Osteoblast (primary cell): ENCODE results near the gene FRA10AC1. TPM values are rescaled to one million over a fixed set of nuclear protein-coding genes. Genes with fewer than 3 reads are reported as not detected.

ENCODE experiments used
- DNase-seq: peaks from one replicate; pipeline ENCODE4 v3.0.0; 2011; ENCODE audit warnings: low spot score, mixed read lengths; ENCODE audit not compliant: insufficient read length; ENCODE audit errors: missing footprints
- H2AFZ ChIP-seq: 2 replicates; pipeline ENCODE4 v1.6.0; 2011; ENCODE audit warnings: mild to moderate bottlenecking, low read length
- H3K27ac ChIP-seq: 2 replicates; pipeline ENCODE4 v1.5.1; 2011; ENCODE audit warnings: mild to moderate bottlenecking, low read depth, low read length, moderate library complexity
- H3K27me3 ChIP-seq: 2 replicates; pipeline ENCODE4 v1.6.0; 2012; ENCODE audit warnings: mild to moderate bottlenecking, control low read depth, inconsistent platforms, low read length, moderate library complexity; ENCODE audit not compliant: insufficient read depth
- H3K36me3 ChIP-seq: 2 replicates; pipeline ENCODE4 v1.5.1; 2011; ENCODE audit warnings: mild to moderate bottlenecking, low read length, control low read depth, moderate library complexity; ENCODE audit not compliant: insufficient read depth
- H3K4me1 ChIP-seq: 2 replicates; pipeline ENCODE4 v1.5.1; 2011; ENCODE audit warnings: mild to moderate bottlenecking, low read length, control low read depth, moderate library complexity; ENCODE audit not compliant: insufficient read depth
- H3K4me2 ChIP-seq: 2 replicates; pipeline ENCODE4 v1.6.0; 2011; ENCODE audit warnings: mild to moderate bottlenecking, low read length; ENCODE audit not compliant: insufficient read depth
- H3K4me3 ChIP-seq: fragments of 200-600 bp; sonication (generic); 3 replicates; pipeline ENCODE4 v1.5.1; 2012; ENCODE audit warnings: mild to moderate bottlenecking, low read length, inconsistent platforms; ENCODE audit not compliant: insufficient read depth
- H3K79me2 ChIP-seq: 2 replicates; pipeline ENCODE4 v1.6.0; 2012; ENCODE audit warnings: mild to moderate bottlenecking, low read length, control low read depth, inconsistent platforms; ENCODE audit not compliant: insufficient read depth
- H3K9me3 ChIP-seq: 2 replicates; pipeline ENCODE4 v1.5.1; 2011; ENCODE audit warnings: low read depth, low read length, control low read depth
- H4K20me1 ChIP-seq: 2 replicates; pipeline ENCODE4 v1.6.0; 2012; ENCODE audit warnings: mild to moderate bottlenecking, low read length, control low read depth; ENCODE audit not compliant: insufficient read depth
- CTCF ChIP-seq: IDR thresholded peaks from 2 replicates; pipeline ENCODE4 v1.5.1; 2011; ENCODE audit warnings: mild to moderate bottlenecking, low read depth, low read length, moderate library complexity; ENCODE audit errors: extremely low read depth
- total RNA-seq: library from RNA; depleted of rRNA; stranded (reverse); fragments of >200 nt; gene quantifications from 2 replicates; pipeline ENCODE4 v1.2.3, GENCODE V29; 2012

FRA10AC1 gene
- total RNA-seq, 1 donor: 8.7 TPM

GRCh38 chr10:93712593-93712992 lies 10.2 kb upstream of the FRA10AC1 start:
- H4K20me1 ChIP-seq: no peaks in the 10 kb centered on the region

GRCh38 chr10:93711891-93712290 lies 9.5 kb upstream of the FRA10AC1 start:
- Histone ChIP-seq H3K9me3 (no peaks in the 10 kb centered on the region), H4K20me1 (no peaks in the 10 kb centered on the region), H3K36me3 (no peaks in the 10 kb centered on the region), H3K27me3 (no peaks in the 10 kb centered on the region), H3K4me2 (no peak overlapping the region), H3K27ac (no peak overlapping the region), H3K4me3 (no peak overlapping the region), H2AFZ (no peak overlapping the region), H3K4me1 (peaks cover 5% of the 10 kb centered on the region), H3K79me2 (no peaks in the 10 kb centered on the region)
- DNase-seq: no peak
- TF ChIP-seq CTCF: no peak

More at GRCh38 chr10:93712593-93712992, 10.2 kb upstream of the FRA10AC1 start:
- Histone ChIP-seq H3K4me2 (no peak overlapping the region), H2AFZ (no peak overlapping the region), H3K27me3 (no peaks in the 10 kb centered on the region), H3K4me1 (peaks cover 5% of the 10 kb centered on the region), H3K36me3 (no peaks in the 10 kb centered on the region), H3K9me3 (no peaks in the 10 kb centered on the region), H3K79me2 (no peaks in the 10 kb centered on the region), H3K4me3 (no peak overlapping the region), H3K27ac (no peak overlapping the region)
- no peak for DNase-seq
- TF ChIP-seq CTCF: no peak

GRCh38 chr10:93710333-93710909 lies 8.0 kb upstream of the FRA10AC1 start:
- Histone ChIP-seq H3K79me2 (no peaks in the 10 kb centered on the region), H2AFZ (no peak overlapping the region), H4K20me1 (no peaks in the 10 kb centered on the region), H3K4me3 (no peak overlapping the region), H3K27ac (no peak overlapping the region), H3K4me2 (no peak overlapping the region), H3K4me1 (peaks cover 5% of the 10 kb centered on the region), H3K9me3 (no peaks in the 10 kb centered on the region), H3K27me3 (no peaks in the 10 kb centered on the region), H3K36me3 (no peaks in the 10 kb centered on the region)
- no peak for DNase-seq
- no peak for TF ChIP-seq CTCF

- H3K79me2 ChIP-seq: no peaks in the 10 kb centered on the region
- H3K4me3 ChIP-seq: no peak overlapping the region
- H3K27ac ChIP-seq: no peak overlapping the region
- H3K9me3 ChIP-seq: no peaks in the 10 kb centered on the region
- H3K4me1 ChIP-seq: peaks cover 9% of the 10 kb centered on the region
- H3K27me3 ChIP-seq: no peaks in the 10 kb centered on the region
- no peaks in the 10 kb centered on the region for H3K36me3 ChIP-seq
- H4K20me1 ChIP-seq: no peaks in the 10 kb centered on the region
- TF ChIP-seq CTCF: no peak
- DNase-seq: no peak
- H3K4me2 ChIP-seq: no peak overlapping the region
- H2AFZ ChIP-seq: no peak overlapping the region
Observed at GRCh38 chr10:93707623-93708022, 5.2 kb upstream of the FRA10AC1 start.
